ENCODE results near the gene IRF9. TPM values are rescaled to one million over a fixed set of nuclear protein-coding genes. Genes with fewer than 3 reads are reported as not detected.

Gene IRF9
- total and polyA plus RNA-seq, 2 of the 13 experiments (the other 11 are each of a cell fraction or from before 2014, with no cell fraction given), result 14.9 to 49.7 TPM

- TF ChIP-seq KDM5A (IDR thresholded peaks at IDR 0.05; ENCODE audit: borderline replicate concordance, low read length), result no peak
- TF ChIP-seq AHR (CRISPR knock-in tag; IDR thresholded peaks at IDR 0.05), result no peak
- no peak for TF ChIP-seq ZNF205 (CRISPR knock-in tag; IDR thresholded peaks at IDR 0.05)
- TF ChIP-seq CEBPG (CRISPR knock-in tag; IDR thresholded peaks at IDR 0.05), result no peak
- 0 out of 4 replicates have a peak, but pooled peaks of 1 of the 2 experiments have one; percentile 29 for TF ChIP-seq ATF4 (CRISPR knock-in tag; IDR thresholded peaks at IDR 0.05)
- TF ChIP-seq ZNF136 (CRISPR knock-in tag; IDR thresholded peaks at IDR 0.05; ENCODE audit: low read depth), result no peak
- peak; percentile 88 for TF ChIP-seq MAFF (IDR thresholded peaks at IDR 0.05; ENCODE audit: low read depth, low read length)
- no peak for TF ChIP-seq MTERF4 (CRISPR knock-in tag; IDR thresholded peaks at IDR 0.05)
- TF ChIP-seq ARNTL (CRISPR knock-in tag; IDR thresholded peaks at IDR 0.05), result no peak
- TF ChIP-seq GTF3A (CRISPR knock-in tag; conservative IDR thresholded peaks at IDR 0.05), result no peak
- TF ChIP-seq, protein P1, sequence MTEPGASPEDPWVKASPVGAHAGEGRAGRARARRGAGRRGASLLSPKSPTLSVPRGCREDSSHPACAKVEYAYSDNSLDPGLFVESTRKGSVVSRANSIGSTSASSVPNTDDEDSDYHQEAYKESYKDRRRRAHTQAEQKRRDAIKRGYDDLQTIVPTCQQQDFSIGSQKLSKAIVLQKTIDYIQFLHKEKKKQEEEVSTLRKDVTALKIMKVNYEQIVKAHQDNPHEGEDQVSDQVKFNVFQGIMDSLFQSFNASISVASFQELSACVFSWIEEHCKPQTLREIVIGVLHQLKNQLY (CRISPR knock-in tag; IDR thresholded peaks at IDR 0.05), result no peak
- TF ChIP-seq EED (CRISPR knock-in tag; IDR thresholded peaks at IDR 0.05), result no peak
- TF ChIP-seq ZNF264 (CRISPR knock-in tag; IDR thresholded peaks at IDR 0.05), result no peak
- TF ChIP-seq ZNF567 (CRISPR knock-in tag; IDR thresholded peaks at IDR 0.05; ENCODE audit: borderline replicate concordance), result no peak
- no peak for TF ChIP-seq ZNF30 (CRISPR knock-in tag; IDR thresholded peaks at IDR 0.05)
- TF ChIP-seq ZBTB20 (CRISPR knock-in tag; IDR thresholded peaks at IDR 0.05; ENCODE audit: borderline replicate concordance, low read depth), result no peak
- TF ChIP-seq HMG20A (CRISPR knock-in tag; IDR thresholded peaks at IDR 0.05; ENCODE audit: borderline replicate concordance), result no peak
- TF ChIP-seq ERF (CRISPR knock-in tag; IDR thresholded peaks at IDR 0.05), result no peak
- TF ChIP-seq, protein P2, sequence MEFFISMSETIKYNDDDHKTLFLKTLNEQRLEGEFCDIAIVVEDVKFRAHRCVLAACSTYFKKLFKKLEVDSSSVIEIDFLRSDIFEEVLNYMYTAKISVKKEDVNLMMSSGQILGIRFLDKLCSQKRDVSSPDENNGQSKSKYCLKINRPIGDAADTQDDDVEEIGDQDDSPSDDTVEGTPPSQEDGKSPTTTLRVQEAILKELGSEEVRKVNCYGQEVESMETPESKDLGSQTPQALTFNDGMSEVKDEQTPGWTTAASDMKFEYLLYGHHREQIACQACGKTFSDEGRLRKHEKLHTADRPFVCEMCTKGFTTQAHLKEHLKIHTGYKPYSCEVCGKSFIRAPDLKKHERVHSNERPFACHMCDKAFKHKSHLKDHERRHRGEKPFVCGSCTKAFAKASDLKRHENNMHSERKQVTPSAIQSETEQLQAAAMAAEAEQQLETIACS (CRISPR knock-in tag; IDR thresholded peaks at IDR 0.05), result no peak
- no peak for TF ChIP-seq BORCS8-MEF2B (CRISPR knock-in tag; IDR thresholded peaks at IDR 0.05)
- TF ChIP-seq MAFK (conservative IDR thresholded peaks at IDR 0.05 in 1 of 2, IDR thresholded peaks at IDR 0.05 in 1 of 2; ENCODE audit: low read length in 2 of 2), result peak; percentile 90 to 92
- TF ChIP-seq SOX5 (CRISPR knock-in tag; IDR thresholded peaks at IDR 0.05; ENCODE audit: borderline replicate concordance), result no peak
- no peak for TF ChIP-seq ZBTB44 (CRISPR knock-in tag; IDR thresholded peaks at IDR 0.05)
- no peak for TF ChIP-seq ZNF263 (CRISPR knock-in tag; IDR thresholded peaks at IDR 0.05)
- TF ChIP-seq ZNF619 (CRISPR knock-in tag; IDR thresholded peaks at IDR 0.05), result no peak
Measured at GRCh38 chr14:24204163-24205146, 43.4 kb downstream of the IRF9 start (continued).

Data from HepG2 (cell line).